GM21526 (cell line): Measurements from ENCODE around the gene CDK5RAP2.

Experiments used
- ATAC-seq: cut with Tn5 transposase; IDR thresholded peaks from one replicate; pipeline ENCODE4 v1.9.1; 2021; ENCODE audit warnings: moderate library complexity; ENCODE audit not compliant: unreplicated experiment, low FRiP score

Gene CDK5RAP2

DNA sequence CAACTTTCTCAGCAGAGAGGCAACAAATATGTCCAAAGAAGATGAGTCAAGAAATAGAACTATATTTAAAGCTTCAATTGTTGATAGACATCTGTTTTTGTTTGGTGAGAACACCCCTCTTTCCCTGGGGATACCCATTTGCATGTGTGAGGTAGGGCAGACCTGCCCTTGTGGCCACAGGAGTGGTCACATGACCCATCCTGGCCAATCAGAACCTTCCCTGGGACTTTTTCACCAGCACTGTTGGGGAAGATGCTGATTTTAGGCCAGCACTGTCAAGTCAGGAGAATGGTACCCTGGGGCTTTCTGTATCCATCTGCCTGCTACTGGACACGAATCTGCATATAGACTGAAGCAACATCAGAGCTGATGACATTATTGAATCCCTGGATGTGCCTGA is 211.2 kb downstream of the CDK5RAP2 start:
- no peak for ATAC-seq

DNA sequence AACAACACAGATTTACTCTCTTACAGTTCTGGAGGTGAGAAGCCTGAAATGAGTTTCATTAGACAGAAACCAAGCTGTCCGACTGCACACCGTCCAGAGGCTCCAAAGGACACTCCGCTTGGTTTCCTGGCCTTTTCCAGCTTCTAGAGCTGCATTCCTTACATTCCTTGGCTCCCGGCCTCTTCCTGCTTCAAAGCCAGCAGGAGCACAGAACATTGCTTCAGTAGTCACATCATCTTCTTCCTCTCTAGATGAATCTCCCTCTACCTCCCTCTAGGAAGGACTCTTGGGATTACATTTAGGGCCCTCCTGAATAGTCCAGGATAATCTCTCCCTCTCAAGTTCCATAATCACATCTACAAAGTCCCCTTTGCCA is 213.3 kb downstream of the CDK5RAP2 start:
- ATAC-seq: no peak

DNA sequence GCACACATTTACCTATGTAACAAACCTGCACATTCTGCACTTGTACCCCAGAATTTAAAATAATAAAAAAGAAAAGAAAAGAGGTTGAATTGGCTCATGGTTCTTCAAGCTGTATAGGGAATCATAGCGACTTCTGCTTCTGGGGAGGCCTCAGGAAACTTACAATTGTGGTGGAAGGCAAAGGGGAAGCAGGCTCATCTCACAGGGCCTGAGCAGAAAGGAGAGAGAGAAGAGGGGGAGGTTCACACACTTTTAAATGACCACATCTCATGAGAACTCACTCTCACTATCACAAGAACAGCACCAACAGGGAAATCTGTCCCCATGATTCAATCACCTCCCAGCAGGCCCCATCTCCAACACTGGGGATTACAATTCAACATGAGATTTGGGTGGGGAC is 214.6 kb downstream of the CDK5RAP2 start:
- ATAC-seq: no peak

DNA sequence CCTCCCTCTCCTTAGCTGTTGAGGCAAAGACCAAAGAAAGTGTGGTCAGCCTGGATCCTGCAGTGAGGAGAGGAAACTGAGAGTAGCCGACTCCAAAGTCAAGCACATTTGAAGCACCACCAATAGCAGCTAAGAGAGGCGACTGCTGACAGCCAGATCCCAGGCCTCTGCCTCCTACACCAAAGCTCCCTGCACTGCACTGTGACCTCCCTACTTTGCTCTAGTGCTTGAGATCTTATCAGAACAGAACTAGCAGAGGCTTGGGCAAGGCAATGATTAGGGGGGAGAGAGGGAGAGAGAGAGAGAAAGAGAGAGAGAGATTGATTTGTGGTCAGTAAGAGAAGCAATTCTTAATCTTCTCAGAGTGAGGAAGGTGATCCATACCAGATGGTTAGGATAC is 216.3 kb downstream of the CDK5RAP2 start:
- ATAC-seq: no peak

DNA sequence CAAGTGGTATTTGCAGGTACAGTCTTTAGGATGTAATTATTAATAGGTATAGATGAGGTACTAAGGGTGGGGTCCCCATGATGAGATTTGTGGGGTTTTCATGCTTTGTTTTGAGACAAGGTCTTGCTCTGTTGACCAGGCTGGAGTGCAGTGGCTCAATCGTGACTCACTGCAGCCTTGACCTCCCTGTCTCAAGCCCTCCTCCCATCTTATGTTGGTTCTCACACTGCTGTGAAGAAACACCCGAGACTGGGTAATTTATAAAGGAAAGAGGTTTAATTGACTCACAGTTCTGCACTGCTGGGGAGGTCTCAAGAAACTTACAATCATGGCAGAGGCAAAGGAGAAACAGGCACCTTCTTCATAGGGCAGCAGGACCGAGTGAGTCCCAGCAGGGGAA is 217.5 kb downstream of the CDK5RAP2 start:
- ATAC-seq: no peak

DNA sequence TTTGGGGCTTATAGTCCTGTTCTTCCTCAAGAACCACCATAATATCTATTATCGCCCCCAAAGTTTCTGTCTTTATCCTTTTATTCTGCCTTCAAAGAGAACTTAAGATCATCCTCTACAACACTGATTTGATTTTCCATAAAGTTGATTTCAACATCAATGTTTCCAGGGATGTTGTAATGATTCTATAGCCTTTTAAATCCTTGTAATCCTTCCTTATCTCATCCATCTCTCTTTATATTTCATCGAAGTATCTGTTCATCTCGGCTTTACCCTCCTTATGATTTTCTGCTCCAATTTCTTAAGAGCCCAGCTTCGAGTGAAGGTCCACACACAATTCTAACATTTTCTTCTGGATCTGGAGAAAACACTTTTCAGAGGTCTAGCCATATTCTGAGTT is 218.4 kb downstream of the CDK5RAP2 start:
- ATAC-seq: no peak

DNA sequence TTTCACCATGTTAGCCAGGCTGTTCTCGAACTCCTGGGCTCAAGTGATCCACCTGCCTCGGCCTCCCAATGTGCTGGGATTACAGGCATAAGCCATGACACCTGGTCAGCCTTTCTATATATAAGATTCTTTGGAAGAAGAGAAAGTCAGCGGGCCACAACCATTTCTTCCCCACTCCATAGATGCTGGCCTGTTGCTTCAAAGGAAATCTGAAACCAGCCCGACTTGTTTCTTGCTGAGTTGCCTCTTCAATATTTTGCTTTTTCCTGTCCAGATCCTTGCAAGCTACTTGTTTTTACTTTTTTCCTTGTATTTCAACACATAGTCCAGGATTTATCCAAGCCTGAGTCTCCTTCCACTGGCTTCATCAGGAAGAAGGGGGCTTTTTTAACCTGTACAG is 219.5 kb downstream of the CDK5RAP2 start:
- ATAC-seq: no peak

DNA sequence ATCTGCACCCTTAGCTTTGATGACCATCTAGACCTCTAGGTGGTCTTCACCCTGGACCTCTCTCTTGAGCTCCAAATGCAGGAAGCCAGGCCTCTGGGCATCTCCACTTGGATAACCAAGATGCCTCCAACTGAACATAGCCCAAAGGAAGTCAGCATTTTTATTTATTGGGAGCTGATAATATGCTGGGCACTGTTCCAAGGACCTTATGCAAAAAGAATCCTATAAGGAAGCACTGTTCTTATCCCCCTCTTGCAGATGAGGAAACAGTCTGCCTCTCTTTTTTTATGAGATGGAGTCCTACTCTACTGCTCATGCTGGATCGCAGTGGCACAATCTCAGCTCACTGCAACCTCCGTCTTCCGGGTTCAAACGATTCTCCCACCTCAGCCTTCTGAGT is 219.9 kb downstream of the CDK5RAP2 start:
- ATAC-seq: no peak

DNA sequence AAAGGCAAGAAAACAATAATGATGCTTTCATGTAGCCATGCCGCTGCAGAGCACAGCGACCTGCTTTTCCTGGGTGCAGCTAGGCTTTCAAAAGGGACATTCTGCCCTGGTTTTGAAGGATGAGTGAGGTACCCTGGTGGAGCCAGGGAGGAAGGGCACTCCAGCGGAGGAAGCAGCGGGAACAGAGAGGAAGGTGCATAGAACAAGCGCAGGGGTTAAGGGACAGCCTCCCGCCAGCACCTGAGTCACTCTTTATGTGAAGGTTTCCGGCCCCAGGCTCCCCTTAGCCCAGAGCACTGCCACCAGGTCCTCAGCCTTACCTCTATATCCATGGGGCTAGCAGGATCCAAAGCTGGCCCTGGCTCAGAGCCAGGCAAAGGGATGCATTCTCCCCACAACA is 221.1 kb downstream of the CDK5RAP2 start:
- ATAC-seq: no peak

DNA sequence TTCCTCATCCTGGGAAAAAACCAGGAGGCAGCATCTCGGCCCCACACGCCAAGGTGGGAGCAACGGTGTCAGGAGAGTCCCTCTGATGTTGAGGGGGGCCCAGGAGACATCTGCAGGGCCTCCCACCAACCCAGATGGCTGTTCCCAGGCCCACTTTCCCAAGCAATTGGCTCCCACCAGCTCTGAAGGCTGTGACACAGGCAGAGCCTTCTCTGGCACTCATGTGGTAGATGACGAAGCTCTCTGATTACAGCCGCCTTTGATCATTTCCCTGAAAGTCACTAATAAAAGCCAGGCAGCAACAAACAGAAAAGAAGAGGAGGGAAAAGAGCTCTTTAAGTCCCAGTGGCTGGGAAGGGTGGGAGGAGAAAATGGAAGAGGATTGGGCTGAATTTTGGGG is 226.5 kb downstream of the CDK5RAP2 start:
- ATAC-seq: no peak

DNA sequence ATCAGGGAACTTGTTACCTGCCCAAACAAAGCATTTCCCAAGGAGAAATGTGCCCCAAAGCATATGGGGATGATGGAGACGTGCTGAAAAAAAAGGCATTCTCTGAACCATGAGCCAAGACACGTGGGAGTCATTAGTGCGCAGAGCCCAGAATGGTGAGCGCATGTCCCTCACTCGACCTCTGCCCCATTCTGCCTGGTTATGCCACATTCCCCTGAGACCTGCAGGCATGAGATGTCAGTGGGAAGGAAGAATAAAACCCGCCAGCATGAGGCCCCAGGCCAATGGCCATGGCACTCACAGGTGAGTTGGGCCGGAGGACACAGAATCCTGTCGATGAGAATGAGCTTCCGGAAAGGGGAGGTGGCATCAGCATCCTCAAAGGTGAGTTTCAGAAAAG is 228.9 kb downstream of the CDK5RAP2 start:
- no peak for ATAC-seq

DNA sequence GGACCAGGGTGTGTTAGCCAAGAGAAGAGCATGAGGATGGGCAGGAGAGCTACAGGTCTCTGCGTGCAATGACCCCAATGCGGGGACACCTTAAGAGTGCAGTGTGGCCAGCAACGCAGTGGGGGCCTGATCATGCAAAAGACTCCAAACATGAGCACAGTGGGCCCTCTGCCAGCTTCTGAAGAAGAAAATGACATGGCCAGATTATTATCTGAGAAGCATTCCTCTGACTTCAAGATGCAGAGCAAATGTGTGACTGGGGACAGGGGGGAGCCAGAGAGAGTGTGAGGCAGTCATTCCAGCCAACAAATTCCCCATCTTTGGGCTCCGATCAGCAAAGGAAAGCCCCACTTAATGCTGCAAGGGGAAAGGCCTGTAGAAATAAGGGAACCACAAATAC is 229.4 kb downstream of the CDK5RAP2 start:
- no peak for ATAC-seq

DNA sequence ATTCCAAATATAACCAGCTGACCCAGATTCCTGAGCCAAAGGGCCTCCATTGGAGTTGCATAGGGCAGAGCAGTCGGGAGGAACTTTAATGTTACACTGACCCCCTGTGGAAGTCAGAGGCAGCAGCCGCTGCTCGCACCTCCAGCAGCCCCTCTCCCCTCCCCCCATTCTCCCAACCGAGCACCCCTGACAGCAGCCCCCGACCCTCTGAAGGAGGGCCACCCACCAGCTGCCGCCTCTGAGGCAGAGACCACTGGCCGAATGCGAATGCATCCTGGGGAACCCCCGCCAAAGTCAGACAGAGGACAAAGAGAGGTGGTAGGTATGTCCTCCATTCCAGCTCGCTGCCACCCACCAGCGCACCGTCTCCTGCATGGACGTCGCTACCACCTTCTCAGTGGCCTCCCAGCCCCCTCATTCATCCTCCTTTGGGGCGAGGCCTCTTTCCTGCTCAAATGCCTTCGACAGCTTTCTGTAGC is 231.0 kb downstream of the CDK5RAP2 start:
- ATAC-seq: no peak

DNA sequence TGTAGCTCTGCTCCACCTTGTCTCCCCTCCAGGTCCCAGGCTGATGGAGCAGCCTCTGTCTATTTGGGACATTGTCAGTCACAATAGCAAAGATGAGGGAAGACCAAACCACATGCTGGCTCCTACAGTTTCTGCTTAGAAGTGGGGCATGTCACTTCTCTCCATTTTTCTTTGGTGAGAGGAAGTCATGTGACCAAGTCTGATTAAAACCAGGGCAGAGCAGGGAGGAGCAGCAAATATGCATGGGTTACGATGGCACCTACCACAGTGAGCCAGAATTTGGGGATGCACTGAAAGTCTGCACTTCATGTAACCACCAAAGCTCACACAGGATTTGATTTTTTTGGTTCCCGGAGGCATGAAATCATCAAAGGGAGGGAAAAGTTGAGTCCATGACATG is 234.6 kb downstream of the CDK5RAP2 start:
- no peak for ATAC-seq

DNA sequence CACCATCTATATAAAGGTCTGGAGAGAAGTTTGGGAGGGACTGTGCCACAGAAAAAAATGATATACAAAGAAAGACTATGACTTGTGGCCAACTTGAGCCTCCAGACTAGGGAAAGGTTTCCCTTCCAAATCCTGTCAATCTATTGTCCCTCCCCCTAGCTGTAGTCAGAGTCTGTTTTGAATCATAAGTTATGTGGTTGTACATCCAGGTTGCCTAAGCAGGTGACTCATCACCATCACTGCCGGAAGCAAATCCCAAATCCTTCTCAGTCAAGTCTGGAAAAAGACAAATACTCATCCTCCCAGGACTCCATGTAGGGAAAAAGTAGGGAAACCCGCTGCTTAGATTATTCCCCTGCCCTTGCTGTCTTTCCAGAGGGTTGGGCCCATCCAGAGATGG is 235.7 kb downstream of the CDK5RAP2 start:
- ATAC-seq: no peak

DNA sequence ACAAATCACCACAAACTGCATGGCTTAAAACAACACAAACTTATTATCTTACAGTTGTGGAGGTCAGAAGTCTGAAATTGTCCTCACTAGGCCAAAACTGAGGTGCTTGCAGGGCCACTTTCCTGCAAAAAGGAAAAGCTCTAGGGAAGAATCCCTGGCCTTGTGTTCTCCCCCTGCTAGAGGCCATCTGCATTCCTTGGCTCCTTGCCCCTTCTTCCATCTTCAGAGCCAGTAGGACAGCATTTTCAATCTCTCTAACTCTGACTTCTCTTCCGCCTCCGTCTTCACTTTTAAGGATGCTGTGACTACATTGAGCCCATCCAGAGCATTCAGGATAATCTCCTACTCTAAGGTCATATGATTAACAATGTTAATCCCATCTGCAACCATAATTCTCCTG is 236.6 kb downstream of the CDK5RAP2 start:
- ATAC-seq: no peak
